ENCODE results near the gene SOCS3. TPM values are rescaled to one million over a fixed set of nuclear protein-coding genes. Genes with fewer than 3 reads are reported as not detected.

The SOCS3 gene
- total RNA-seq, 4 donors from 2014 or later, result 12.5 to 45.0 (median 13.0) TPM

DNA sequence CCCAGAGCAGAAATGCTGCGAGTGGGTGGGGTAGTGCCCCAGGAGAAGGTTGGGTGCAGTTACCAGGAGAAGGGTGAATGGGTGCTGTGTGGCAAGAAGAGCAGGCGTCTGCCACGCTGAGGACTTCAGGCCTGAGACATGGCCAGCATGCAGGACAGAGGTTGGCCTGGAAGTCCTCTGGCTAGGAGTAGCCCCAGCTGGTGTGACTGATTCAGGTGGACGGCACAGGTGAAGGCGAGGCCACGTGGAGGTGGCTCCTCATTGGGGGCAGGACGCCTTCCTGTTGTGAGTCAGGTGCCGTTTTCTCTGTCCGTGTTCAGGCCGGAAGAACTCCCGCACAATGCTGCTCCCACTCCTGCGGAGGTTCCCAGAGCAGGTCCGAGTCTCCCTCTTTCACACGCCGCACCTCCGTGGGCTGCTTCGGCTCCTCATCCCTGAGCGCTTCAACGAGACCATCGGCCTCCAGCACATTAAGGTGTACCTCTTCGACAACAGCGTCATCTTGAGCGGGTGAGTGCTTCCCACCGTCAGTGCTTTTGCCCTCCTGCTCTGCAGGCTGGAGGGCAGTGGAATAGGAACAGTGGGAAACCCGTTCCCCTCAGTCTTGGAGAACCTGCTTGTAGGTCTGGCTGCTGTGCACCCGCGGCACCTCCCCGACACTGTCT, 39.3 kb upstream of the SOCS3 start:
- no peak for DNase-seq (ENCODE audit: low spot score in 2 of 2)
- H3K4me3 ChIP-seq (ENCODE audit: low read depth, poor library complexity, severe bottlenecking), result no peak overlapping the region
- 84 to 86% methylated on average over 28 of the region's 28 CpGs for WGBS, 2 donors
- intact Hi-C loops (cut with DNase I; ENCODE audit: low total_unique reads), result no loop called here
- TF ChIP-seq POLR2A (IDR thresholded peaks at IDR 0.05) (no peak), CTCF (IDR thresholded peaks at IDR 0.05) (no peak)

DNA sequence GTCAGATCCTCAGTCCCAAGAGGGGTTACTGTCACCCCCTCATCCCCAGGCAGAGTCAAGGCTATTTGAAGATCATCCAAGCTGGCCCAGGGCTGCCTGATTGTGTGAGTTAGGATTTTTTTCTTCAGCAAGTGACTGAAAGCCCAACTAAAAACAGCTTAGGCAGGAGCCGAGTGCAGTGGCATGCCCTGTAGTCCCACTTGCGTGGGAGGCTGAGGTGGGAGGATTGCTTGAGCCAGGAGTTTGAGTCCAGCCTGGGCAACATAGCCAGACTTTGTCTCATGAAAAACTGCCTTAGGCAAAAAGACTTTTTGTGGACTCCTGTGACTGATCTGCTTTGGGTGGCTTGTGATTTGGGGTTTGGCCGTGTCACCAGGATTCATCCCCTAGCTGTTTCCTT, 38.5 kb upstream of the SOCS3 start:
- WGBS, 2 donors, result 79 to 84% methylated on average over 3 of the region's 3 CpGs
- TF ChIP-seq POLR2A (IDR thresholded peaks at IDR 0.05) (no peak), CTCF (IDR thresholded peaks at IDR 0.05) (no peak)
- H3K4me3 ChIP-seq (ENCODE audit: low read depth, poor library complexity, severe bottlenecking), result no peak overlapping the region
- no peak for DNase-seq (ENCODE audit: low spot score in 2 of 2)
- intact Hi-C loops (cut with DNase I; ENCODE audit: low total_unique reads), result no loop called here

DNA sequence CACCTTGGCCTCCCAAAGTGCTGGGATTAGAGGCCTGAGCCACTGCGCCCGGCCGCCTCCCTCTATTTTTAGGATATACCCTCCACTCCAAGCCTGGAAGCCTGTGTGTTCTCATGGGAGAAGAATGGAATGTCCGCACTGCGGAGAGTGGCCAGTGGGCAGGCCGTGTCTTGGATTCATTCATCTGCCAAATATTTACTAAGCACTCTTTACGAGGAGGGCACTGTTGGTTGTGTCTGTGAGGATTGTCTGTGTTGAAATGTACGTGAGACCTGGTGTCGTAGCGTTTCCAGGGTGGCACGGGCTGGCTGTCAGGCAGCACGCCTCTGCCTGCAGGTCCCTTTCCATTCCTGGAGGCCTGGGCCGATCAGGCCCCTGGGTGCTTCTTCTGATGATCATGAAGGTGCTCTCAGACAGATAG, 37.8 kb upstream of the SOCS3 start:
- intact Hi-C loops (cut with DNase I; ENCODE audit: low total_unique reads), result no loop called here
- DNase-seq (ENCODE audit: low spot score in 2 of 2), result no peak

GRCh38 chr17:78396441-78397337, 36.8 kb upstream of the SOCS3 start:
- intact Hi-C loops (cut with DNase I; ENCODE audit: low total_unique reads), result no loop called here
- 70 to 79% methylated on average over 14 of the region's 14 CpGs for WGBS, 2 donors
- no peak overlapping the region for H3K4me3 ChIP-seq (ENCODE audit: low read depth, poor library complexity, severe bottlenecking)
- DNase-seq (ENCODE audit: low spot score in 2 of 2), result no peak
- TF ChIP-seq CTCF (IDR thresholded peaks at IDR 0.05), result no peak
- TF ChIP-seq POLR2A (IDR thresholded peaks at IDR 0.05), result no peak

More for the DNA sequence above, 37.8 kb upstream of the SOCS3 start:
- TF ChIP-seq CTCF (IDR thresholded peaks at IDR 0.05) (no peak), POLR2A (IDR thresholded peaks at IDR 0.05) (no peak)
- WGBS, 2 donors, result 59 to 65% methylated on average over 12 to 13 of the region's 13 CpGs
- no peak overlapping the region for H3K4me3 ChIP-seq (ENCODE audit: low read depth, poor library complexity, severe bottlenecking)

DNA sequence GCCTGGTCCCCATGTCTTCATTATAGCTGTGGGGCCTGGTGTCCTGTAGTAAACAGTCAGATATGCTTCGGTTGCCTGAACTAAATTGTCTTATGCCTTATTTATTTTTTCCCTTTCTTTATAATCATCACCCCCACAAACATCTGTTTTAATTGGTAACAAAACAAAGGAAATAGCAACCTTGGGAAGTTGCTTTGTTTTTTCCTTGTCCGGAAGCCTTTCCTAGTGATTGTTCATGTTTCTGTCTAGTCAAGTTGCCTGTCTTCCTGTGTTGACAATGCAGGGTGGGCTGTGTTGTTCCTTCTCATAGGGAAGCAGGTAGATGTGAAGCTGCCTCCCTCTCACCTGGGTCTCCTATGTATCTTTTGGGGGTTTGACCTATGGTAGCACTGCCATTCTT, 35.3 kb upstream of the SOCS3 start:
- TF ChIP-seq POLR2A (IDR thresholded peaks at IDR 0.05), result no peak
- no peak overlapping the region for H3K4me3 ChIP-seq (ENCODE audit: low read depth, poor library complexity, severe bottlenecking)
- intact Hi-C loops (cut with DNase I; ENCODE audit: low total_unique reads), result no loop called here
- 81 to 89% methylated on average over 2 of the region's 2 CpGs for WGBS, 2 donors
- DNase-seq (ENCODE audit: low spot score in 2 of 2), result no peak

- 91 to 95% methylated on average over 7 of the region's 7 CpGs for WGBS, 2 donors
- intact Hi-C loops (cut with DNase I; ENCODE audit: low total_unique reads), result no loop called here
Measured at GRCh38 chr17:78394209-78394608, 34.3 kb upstream of the SOCS3 start.

More at GRCh38 chr17:78394209-78394608, 34.3 kb upstream of the SOCS3 start:
- no peak overlapping the region for H3K4me3 ChIP-seq (ENCODE audit: low read depth, poor library complexity, severe bottlenecking)
- TF ChIP-seq CTCF (IDR thresholded peaks at IDR 0.05), result no peak
- no peak for TF ChIP-seq POLR2A (IDR thresholded peaks at IDR 0.05)
- no peak for DNase-seq (ENCODE audit: low spot score in 2 of 2)

Data from lower leg skin (tissue), 4 donors.